Right ventricle myocardium inferior (tissue), 1 donor: ENCODE results near the gene CIBAR2. TPM values are rescaled to one million over a fixed set of nuclear protein-coding genes. Genes with fewer than 3 reads are reported as not detected.
A peak's percentile ranks its signal among the peaks of the same experiment; 100 is the strongest.

Experiments used
- ATAC-seq: fragments of 200-7000 bp; cut with Tn5 transposase; one replicate; pipeline ENCODE4 v1.9.1; 2020; ENCODE audit warnings: mild to moderate bottlenecking, moderate library complexity
- DNase-seq: peaks from one replicate; pipeline ENCODE4 v3.0.0; 2021; ENCODE audit errors: missing footprints
- intact Hi-C: fragments of 100-400 bp; cut with DNase I; formaldehyde crosslinking; loops from one replicate; pipeline ENCODE4 v1.11.0; 2022
- total RNA-seq: library from RNA; stranded (reverse); fragmentation: NEBNext Ultra II Directional; extraction: Animal tissue kit (Norgen Biotek cat#: 25700); gene quantifications from one replicate; pipeline ENCODE4 v1.2.1, GENCODE V29; 2021
- donor health status: DM: no; HTN: yes; CAD: no; lungs with severe emphysema.

Gene CIBAR2
- total RNA-seq, 1 donor from 2014 or later, result not detected

DNA sequence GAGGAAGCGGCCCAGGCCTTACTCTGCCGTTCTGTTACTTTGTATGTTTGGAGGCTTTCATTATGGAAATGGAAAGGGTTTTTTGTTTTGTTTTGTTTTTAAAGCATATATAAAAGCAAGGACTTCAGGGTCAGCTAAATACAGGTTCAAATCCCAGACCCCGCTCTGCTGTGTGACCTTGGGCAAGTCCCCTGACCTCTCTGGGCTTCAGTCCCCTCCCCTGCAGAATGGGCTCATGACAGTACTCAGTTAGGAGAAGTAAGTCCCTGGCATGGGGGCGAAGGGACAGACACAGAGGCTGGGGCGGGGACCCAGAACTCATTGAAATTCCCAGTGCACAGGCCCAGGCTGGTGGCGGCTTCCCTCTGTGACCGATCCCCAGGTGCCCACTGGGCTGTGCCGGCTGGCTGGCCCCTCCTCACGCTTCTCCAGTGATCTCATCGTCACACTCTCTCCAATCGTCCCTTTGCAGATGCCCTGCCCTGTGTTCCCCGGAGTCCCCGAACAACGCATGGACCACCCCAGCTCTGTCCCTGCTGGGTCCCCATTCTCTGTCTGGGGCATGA is 979 bp upstream of the CIBAR2 start:
- ATAC-seq (no peak), DNase-seq (peak; percentile 63)
- intact Hi-C loops, result no loop called here

- peak; percentile 46 for DNase-seq
- no peak for ATAC-seq
- intact Hi-C loops, result no loop called here
Observed at GRCh38 chr16:85111184-85111583, 1.1 kb downstream of the CIBAR2 start.

DNA sequence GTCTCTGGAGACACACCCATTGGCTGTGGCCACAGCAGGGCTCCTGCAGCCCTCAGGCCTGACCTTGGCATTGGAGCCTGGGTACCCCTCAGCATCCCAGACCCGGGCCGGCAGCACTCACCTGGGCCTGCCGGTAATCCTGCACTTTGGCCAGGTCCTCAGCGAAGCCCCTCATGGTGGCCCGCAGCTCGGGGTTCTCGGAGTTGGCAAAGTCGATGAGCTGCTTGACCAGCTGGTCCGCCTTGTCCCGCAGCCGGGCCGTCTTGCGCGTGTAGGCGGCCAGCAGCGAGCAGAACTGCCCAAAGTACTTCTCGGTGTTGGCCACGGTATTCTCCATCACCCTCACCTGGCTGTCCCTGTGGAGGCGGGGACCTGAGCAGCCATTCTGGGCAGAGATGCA is 2.2 kb downstream of the CIBAR2 start:
- DNase-seq, result peak; percentile 54
- intact Hi-C loops, result no loop called here
- no peak for ATAC-seq

DNA sequence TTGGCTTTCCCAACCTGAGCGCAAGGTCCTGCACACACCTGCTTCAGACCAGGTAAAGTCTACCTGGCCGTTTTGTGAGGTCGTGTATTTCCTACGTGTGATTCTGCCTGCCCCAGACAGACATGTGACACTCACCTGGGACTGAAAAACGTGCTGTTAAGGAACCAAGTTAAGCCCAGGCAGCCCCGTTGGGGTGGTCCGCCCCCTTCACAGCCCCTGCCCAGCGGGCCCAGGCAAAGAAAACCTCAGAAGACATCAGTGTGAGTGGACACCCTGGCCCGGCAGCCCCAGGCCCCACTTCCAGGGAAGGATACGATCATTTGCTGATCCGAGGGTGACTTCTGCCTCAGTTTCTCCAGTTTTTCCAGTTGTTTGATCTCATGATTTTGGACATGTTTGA is 4.7 kb downstream of the CIBAR2 start:
- DNase-seq, result peak; percentile 17
- intact Hi-C loops, result no loop called here
- no peak for ATAC-seq

DNA sequence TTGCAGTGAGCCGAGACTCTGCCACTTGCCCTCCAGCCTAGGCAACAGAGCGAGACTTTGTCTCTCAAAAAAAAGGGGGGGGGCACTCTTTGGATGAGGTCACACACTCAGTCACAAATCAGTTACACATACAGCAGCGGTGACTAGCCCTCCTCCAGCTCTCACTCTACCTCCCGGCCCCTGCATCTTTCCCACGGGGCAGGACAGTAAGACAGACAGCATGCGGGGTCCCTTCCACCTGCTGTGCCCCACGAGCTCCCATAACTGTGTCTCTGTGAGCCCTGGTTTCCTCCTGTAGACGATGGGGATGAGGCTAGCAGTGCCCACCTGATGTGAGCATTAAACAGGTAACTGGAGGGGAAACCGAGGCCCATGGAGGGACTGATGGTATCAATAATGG is 5.2 kb downstream of the CIBAR2 start:
- peak; percentile 7 for DNase-seq
- intact Hi-C loops, result no loop called here
- ATAC-seq, result no peak

- DNase-seq, result peak; percentile 1
- ATAC-seq, result no peak
- intact Hi-C loops, result no loop called here
Observed at GRCh38 chr16:85105475-85105874, 6.8 kb downstream of the CIBAR2 start.

- intact Hi-C loops, result no loop called here
- ATAC-seq, result peak; percentile 55
- peak; percentile 67 for DNase-seq
Observed at GRCh38 chr16:85104821-85105391, 7.4 kb downstream of the CIBAR2 start.

DNA sequence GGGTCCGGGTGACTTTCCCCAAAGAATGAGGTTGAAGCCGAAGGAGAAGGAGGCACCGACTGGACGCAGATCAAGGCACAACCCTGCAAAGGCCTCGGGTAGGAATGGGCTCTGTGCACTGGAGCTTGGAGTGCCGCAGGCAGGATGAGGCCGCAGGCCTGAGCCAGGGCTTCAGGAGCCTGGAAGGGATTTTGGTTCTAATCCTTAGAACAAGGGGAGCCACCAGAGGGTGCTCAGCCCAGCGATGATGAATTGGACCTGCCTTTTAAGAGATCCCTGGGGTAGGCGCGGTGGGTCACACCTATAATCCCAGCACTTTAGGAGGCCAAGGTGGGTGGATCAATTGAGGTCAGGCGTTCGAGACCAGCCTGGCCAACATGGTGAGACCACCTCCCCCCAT is 8.1 kb downstream of the CIBAR2 start:
- ATAC-seq (no peak), DNase-seq (peak; percentile 32)
- intact Hi-C loops, result no loop called here

DNA sequence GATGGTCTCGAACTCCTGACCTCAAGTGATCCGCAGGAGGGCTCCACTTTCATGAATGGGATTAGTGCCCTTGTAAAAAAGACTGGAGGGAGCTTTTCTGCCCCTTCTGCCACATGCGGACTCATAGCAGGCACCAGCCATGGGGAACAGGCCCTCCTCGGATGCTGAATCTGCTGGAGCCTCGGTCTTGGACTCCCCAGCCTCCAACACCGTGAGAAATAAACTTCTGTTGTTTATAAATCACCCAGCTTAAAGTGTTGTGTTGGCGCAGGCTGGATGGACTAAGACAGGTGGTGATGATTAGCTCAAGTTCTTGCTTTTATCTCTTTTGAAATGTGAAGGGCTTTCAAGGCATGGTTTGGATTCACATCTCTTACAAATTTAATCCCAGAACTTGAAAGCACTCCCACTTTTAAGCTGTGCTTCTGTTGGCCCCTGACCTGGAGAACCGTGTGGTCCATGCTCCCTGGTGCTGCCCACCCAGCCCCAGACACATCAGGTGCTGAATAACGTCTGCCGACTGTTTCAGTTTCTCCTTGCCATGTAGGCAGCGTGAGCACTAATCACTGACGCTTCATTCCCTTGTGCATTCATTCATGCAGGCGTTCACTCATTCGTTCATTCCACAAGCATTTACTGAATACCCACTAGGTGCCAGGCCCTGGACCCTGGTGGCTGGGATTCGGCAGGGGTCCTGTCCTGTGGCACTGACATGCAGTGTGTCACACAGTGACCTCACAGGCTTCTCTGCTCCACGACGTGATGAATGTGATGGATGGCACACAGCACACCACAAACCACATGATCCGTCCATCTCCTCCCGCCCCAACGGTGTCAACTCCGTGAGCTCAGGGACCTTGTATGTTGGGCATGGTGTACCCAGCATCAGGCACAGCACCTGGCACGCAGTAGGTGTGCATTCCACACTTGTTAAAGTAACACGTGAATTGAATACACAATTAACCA is 8.9 kb downstream of the CIBAR2 start:
- intact Hi-C loops, result no loop called here
- peak; percentile 48 for DNase-seq
- no peak for ATAC-seq

GRCh38 chr16:85101956-85102630 is 10.2 kb downstream of the CIBAR2 start:
- no peak for ATAC-seq
- intact Hi-C loops, result no loop called here
- peak; percentile 25 for DNase-seq

GRCh38 chr16:85100265-85100664 is 12.0 kb downstream of the CIBAR2 start:
- ATAC-seq (no peak), DNase-seq (no peak)
- intact Hi-C loops, result no loop called here

GRCh38 chr16:85098565-85098964 is 13.7 kb downstream of the CIBAR2 start:
- no peak for DNase-seq
- ATAC-seq, result no peak
- intact Hi-C loops, result no loop called here

DNA sequence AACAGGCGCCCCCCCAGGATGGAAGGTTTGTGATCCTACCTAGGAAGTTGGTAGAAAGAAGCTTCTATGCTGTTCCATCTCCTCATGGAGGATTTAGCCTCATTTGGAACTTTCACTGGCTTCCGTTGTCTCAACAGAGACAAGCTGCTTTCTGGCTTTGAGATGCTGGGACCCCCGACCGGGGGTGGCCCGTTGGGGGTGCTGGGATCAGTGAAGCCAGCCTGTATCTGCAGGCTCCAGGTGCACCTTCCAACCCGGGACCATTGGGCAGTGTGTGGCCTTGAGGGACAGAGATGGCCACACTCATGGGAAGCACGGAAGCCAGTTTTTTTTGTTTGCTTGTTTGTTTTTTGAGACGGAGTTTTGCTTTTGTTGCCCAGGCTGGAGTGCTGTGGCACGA is 15.4 kb downstream of the CIBAR2 start:
- DNase-seq, result no peak
- ATAC-seq, result no peak
- intact Hi-C loops, result no loop called here

- intact Hi-C loops, result no loop called here
- no peak for ATAC-seq
- DNase-seq, result peak; percentile 46
Observed at GRCh38 chr16:85094812-85095211, 17.5 kb downstream of the CIBAR2 start.

DNA sequence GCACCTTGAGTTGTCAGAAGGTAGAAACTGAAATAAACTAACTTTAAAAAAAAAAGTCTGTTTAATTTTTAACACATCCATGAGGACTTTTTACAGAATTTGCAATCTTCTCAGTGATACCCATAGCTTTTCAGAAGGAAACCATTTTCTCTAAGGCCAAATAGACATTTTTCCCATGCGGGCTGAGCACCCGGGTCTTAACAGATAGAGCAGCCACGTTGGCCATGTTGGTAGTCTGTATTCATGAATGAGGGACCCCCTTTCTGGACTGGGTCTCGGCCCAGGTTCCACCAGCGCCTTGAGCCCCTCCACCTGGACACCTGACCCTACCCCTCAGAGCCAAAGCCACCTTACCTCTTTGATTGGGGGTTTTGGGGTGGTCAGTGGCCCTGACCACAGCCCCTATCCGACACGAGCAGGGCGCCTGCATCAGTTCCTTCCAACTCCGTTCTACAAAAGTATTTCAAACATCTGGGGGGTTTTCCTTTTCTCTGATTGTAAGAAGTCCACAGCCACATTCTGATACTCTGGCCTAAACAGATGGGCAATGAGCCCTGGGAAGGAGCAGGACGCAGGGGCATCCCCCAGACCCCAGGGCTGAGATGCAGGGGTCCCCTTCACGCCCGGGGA is 18.0 kb downstream of the CIBAR2 start:
- intact Hi-C loops, result no loop called here
- DNase-seq (peak; percentile 28), ATAC-seq (no peak)

GRCh38 chr16:85093705-85094104 is 18.6 kb downstream of the CIBAR2 start:
- intact Hi-C loops, result no loop called here
- no peak for ATAC-seq
- no peak for DNase-seq

GRCh38 chr16:85092851-85093250 is 19.4 kb downstream of the CIBAR2 start:
- ATAC-seq (no peak), DNase-seq (no peak)
- intact Hi-C loops, result no loop called here

DNA sequence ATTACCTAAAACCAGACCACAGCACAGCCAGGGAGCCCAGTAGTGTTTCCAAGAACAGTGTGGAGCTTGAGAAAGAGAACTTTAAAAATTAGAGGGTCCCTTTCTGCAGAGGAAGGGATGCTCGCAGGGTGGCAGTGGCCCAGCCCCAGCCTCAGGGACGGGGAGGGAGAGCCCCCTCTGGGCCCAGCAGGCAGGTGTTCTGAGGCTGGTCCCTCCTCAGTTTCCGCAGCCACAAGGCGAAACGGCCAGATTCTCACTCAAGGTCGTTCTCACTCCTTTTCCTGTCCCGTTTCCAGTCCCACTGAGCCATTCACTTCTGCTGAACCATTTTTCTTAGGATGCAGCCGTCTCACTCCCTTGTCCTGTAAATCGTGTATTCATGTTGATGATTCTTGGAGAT is 20.0 kb downstream of the CIBAR2 start:
- ATAC-seq (no peak), DNase-seq (no peak)
- intact Hi-C loops, result no loop called here

DNA sequence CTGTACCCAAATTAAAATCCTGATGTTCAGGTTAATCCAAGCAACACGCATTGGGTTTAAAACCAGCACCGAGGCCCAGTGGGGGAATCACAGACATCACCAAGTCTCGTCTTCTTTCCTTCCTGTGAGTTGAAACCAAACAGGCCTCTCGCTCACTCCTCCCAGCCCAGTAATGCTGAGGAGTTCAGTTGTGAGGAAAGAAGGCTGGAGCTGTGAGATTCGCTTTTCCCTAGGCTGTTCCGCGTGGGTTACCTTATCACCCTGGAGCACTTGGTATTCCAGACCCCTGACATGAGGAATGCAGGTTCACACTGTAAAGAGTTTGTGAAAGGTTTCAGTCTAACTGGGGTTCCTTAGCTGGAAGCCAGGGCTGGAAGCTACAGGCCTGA is 20.8 kb downstream of the CIBAR2 start:
- DNase-seq, result no peak

More for the DNA sequence above, 20.8 kb downstream of the CIBAR2 start:
- ATAC-seq, result no peak
- intact Hi-C loops, result no loop called here
